BLaER1 (cell line): ENCODE data around the gene CTSW.
A peak's percentile ranks its signal among the peaks of the same experiment; 100 is the strongest.

Experiments used
- H3K27ac ChIP-seq: shearing (Covaris generic); formaldehyde crosslinking; 2 replicates; pipeline ENCODE4 v1.8.1; 2022
- H3K27me3 ChIP-seq: shearing (Covaris generic); formaldehyde crosslinking; 2 replicates; pipeline ENCODE4 v1.8.1; 2022
- H3K36me3 ChIP-seq: shearing (Covaris generic); formaldehyde crosslinking; 2 replicates; pipeline ENCODE4 v1.8.1; 2022
- H3K4me1 ChIP-seq: shearing (Covaris generic); formaldehyde crosslinking; 2 replicates; pipeline ENCODE4 v1.8.1; 2022
- H3K4me2 ChIP-seq: shearing (Covaris generic); formaldehyde crosslinking; 2 replicates; pipeline ENCODE4 v1.8.1; 2022
- H3K4me3 ChIP-seq: shearing (Covaris generic); formaldehyde crosslinking; 2 replicates; pipeline ENCODE4 v1.8.1; 2022
- H3K9ac ChIP-seq: shearing (Covaris generic); formaldehyde crosslinking; 2 replicates; pipeline ENCODE4 v1.8.1; 2022
- H3K9me3 ChIP-seq: shearing (Covaris generic); formaldehyde crosslinking; 2 replicates; pipeline ENCODE4 v1.8.1; 2022
- H4K20me1 ChIP-seq: shearing (Covaris generic); formaldehyde crosslinking; 2 replicates; pipeline ENCODE4 v1.8.1; 2022
- Cebpa-rat ChIP-seq: shearing (Covaris generic); IDR thresholded peaks from 2 replicates; pipeline ENCODE4 v1.8.1; 2022

CTSW gene

GRCh38 chr11:65892661-65893317, 13.2 kb downstream of the CTSW start:
- H3K9ac ChIP-seq: peak overlapping the region; percentile 99

DNA sequence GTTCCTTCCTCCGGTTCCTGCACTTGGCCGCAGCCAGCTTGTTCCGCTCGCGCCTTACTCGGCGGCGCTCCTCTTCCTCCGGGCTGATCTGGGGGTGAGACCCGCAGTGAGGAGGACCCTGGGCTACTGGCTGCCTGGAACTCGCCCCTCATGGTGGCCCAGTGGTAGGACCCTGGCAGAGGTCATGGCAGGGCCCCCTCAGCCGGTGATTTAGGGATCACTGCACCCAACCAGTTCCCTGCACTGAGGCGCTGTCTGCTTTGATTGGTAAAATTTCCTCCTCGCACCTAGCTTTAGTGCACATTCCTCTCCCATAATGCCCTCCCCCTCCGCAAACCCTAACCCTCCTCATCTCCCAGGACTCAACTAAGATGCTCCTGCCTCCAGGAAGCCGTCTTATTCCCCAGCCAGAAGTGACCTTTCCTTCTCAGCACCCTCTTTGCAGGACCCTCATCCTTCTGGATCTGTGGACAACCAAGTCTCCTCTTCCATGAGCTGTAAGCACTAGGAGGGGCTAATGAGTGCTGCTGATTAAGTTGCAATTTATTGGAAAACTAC, 14.5 kb downstream of the CTSW start:
- Histone ChIP-seq H3K27me3 (peaks cover 29% of the 10 kb centered on the region), H4K20me1 (peaks cover 26% of the 10 kb centered on the region), H3K9ac (peak overlapping the region; percentile 76), H3K9me3 (no peaks in the 10 kb centered on the region), H3K36me3 (no peaks in the 10 kb centered on the region), H3K4me2 (peak overlapping the region; percentile 98), H3K27ac (peak overlapping the region; percentile 90), H3K4me1 (peaks cover 55% of the 10 kb centered on the region), H3K4me3 (peak overlapping the region; percentile 97)
- no peak for TF ChIP-seq Cebpa-rat

More at GRCh38 chr11:65892661-65893317, 13.2 kb downstream of the CTSW start:
- Histone ChIP-seq H3K27ac (peak overlapping the region; percentile 98), H3K4me2 (peak overlapping the region; percentile 98), H4K20me1 (peaks cover 26% of the 10 kb centered on the region), H3K4me3 (peak overlapping the region; percentile 97), H3K27me3 (peaks cover 16% of the 10 kb centered on the region), H3K9me3 (no peaks in the 10 kb centered on the region), H3K4me1 (peaks cover 50% of the 10 kb centered on the region), H3K36me3 (no peaks in the 10 kb centered on the region)
- TF ChIP-seq Cebpa-rat: no peak

GRCh38 chr11:65895482-65895981, 15.9 kb downstream of the CTSW start:
- TF ChIP-seq Cebpa-rat: no peak
- H3K36me3 ChIP-seq: no peaks in the 10 kb centered on the region
- no peaks in the 10 kb centered on the region for H3K9me3 ChIP-seq
- H3K4me2 ChIP-seq: no peak overlapping the region
- no peak overlapping the region for H3K27ac ChIP-seq
- H3K9ac ChIP-seq: no peak overlapping the region
- peaks cover 26% of the 10 kb centered on the region for H4K20me1 ChIP-seq
- peaks cover 58% of the 10 kb centered on the region for H3K4me1 ChIP-seq
- peaks cover 43% of the 10 kb centered on the region for H3K27me3 ChIP-seq
- no peak overlapping the region for H3K4me3 ChIP-seq

- Histone ChIP-seq H3K27me3 (peaks cover 51% of the 10 kb centered on the region), H3K27ac (no peak overlapping the region), H3K4me2 (no peak overlapping the region), H4K20me1 (peaks cover 18% of the 10 kb centered on the region), H3K36me3 (no peaks in the 10 kb centered on the region), H3K4me3 (no peak overlapping the region), H3K9me3 (no peaks in the 10 kb centered on the region), H3K9ac (no peak overlapping the region), H3K4me1 (peaks cover 62% of the 10 kb centered on the region)
- TF ChIP-seq Cebpa-rat: no peak
Measured at GRCh38 chr11:65896034-65896999, 16.7 kb downstream of the CTSW start.

- H4K20me1 ChIP-seq: peaks cover 11% of the 10 kb centered on the region
- no peak overlapping the region for H3K9ac ChIP-seq
- peaks cover 59% of the 10 kb centered on the region for H3K4me1 ChIP-seq
- H3K9me3 ChIP-seq: no peaks in the 10 kb centered on the region
- no peak for TF ChIP-seq Cebpa-rat
- no peak overlapping the region for H3K4me2 ChIP-seq
- H3K4me3 ChIP-seq: no peak overlapping the region
- no peak overlapping the region for H3K27ac ChIP-seq
- H3K36me3 ChIP-seq: no peaks in the 10 kb centered on the region
- H3K27me3 ChIP-seq: peaks cover 58% of the 10 kb centered on the region
Measured at GRCh38 chr11:65897020-65897471, 17.4 kb downstream of the CTSW start.

- H4K20me1 ChIP-seq: no peaks in the 10 kb centered on the region
- peaks cover 55% of the 10 kb centered on the region for H3K4me1 ChIP-seq
- no peak for TF ChIP-seq Cebpa-rat
- no peaks in the 10 kb centered on the region for H3K9me3 ChIP-seq
- H3K4me3 ChIP-seq: peak overlapping the region; percentile 73
- peak overlapping the region; percentile 95 for H3K4me2 ChIP-seq
- H3K27me3 ChIP-seq: peaks cover 61% of the 10 kb centered on the region
- no peaks in the 10 kb centered on the region for H3K36me3 ChIP-seq
- peak overlapping the region; percentile 78 for H3K9ac ChIP-seq
- peak overlapping the region; percentile 63 for H3K27ac ChIP-seq
Measured at GRCh38 chr11:65898656-65899355, 19.2 kb downstream of the CTSW start.

DNA sequence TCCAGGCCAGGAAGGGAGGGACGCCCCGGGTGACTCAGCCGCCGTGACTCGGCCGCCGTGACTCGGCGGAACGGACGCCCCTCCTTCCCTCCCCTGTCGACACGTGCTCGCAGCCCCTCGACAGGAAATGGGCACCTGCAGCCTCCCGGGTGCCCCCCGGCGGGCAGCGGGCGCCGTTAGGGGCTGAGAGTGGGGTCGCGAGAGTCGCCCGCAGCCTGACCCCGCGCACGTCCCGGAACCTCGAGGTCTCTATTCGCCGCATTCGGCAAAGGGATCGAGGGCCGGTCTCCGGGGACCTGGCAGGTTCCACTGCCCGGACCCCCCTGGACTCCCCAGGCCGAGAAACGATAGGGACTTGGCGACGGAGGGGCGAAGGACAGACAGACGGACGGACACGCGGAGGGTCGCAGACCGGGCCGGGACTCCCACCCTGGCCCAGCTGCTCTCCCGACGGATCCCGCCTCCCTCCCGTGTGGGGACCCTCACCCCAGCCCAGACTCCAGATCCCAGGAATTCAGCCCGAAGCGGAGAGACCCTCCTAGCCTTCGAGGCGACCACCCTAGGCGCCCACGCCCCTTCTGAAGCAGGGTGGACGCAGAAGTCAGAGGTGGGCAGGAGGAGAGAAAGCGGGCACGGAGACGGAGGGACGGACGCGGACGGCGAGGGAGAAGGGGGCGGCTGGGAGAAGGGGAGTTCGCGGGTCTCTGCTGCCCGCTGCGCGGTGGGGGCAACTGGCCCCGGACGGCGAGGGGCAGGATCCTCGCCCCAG, 19.9 kb downstream of the CTSW start:
- Histone ChIP-seq H3K9me3 (no peaks in the 10 kb centered on the region), H3K4me2 (peak overlapping the region; percentile 95), H3K4me1 (peaks cover 48% of the 10 kb centered on the region), H4K20me1 (no peaks in the 10 kb centered on the region), H3K4me3 (peak overlapping the region; percentile 73), H3K27ac (peak overlapping the region; percentile 63), H3K9ac (peak overlapping the region; percentile 78), H3K36me3 (no peaks in the 10 kb centered on the region), H3K27me3 (peaks cover 61% of the 10 kb centered on the region)
- no peak for TF ChIP-seq Cebpa-rat

DNA sequence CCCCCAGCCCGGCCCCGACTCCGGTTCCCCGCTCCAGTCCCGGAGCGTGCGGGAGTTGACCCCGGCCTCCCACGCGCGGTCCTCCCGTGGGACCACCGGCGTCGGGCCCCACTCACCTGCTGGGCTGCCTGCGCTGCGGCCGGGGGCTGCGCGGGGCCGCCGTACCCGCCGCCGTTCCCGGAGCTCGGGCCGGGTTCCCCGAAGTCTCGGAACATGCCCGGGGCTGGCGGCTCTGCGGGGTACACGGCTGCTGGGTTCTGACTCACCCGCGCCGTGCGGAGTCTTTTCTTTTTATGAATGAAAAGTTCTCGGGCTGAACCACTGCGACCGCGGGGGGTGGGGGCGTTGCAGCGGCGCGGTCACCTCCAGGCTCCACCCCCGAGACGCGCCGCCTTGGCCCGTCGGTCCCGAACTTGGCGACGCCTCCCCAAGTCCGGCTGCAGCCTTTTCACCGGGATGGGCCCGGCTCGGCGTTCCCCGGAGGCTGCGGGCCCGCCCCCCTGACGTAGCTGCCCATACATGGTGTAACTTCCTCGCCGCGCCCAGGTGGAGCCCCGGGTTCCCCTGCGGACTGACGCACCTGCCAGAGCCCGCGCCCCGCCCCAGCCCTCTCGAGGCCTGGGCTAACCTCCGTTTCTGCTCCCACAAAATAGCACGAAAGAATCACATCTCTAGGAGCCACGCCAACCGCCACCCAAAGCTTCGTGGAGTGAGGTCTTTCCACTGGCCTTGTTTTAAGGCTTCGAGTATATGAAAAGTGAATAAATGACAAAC, 20.7 kb downstream of the CTSW start, which contains the start of gene FOSL1:
TSS of gene FOSL1 (minus strand) at position 264 of the 774 bp plus-strand sequence. CDS start at position 215, 49 bp downstream.
- H3K36me3 ChIP-seq: no peaks in the 10 kb centered on the region
- peaks cover 61% of the 10 kb centered on the region for H3K27me3 ChIP-seq
- H3K4me1 ChIP-seq: peaks cover 42% of the 10 kb centered on the region
- H3K4me3 ChIP-seq: peak within 1 kb of the TSS; percentile 73
- no peaks in the 10 kb centered on the region for H4K20me1 ChIP-seq
- peak within 1 kb of the TSS; percentile 63 for H3K27ac ChIP-seq
- no peak for TF ChIP-seq Cebpa-rat
- H3K9me3 ChIP-seq: no peaks in the 10 kb centered on the region
- H3K9ac ChIP-seq: peak within 1 kb of the TSS; percentile 78
- peak within 1 kb of the TSS; percentile 95 for H3K4me2 ChIP-seq
